ENCODE results near the gene POLG2.

- TF ChIP-seq CTCF (IDR thresholded peaks at IDR 0.05) (peak in 5 of 6 experiments; percentile 38 to 73 (median 44)), POLR2A (IDR thresholded peaks at IDR 0.05) (no peak)
Measured at GRCh38 chr17:64491034-64491860, 5.6 kb downstream of the POLG2 start.
